GM21423 (cell line): ENCODE results near the gene APEX1.
"Not testable (repeated sequence)": the region's sequence is repeated elsewhere in the genome, so short reads cannot be mapped to it uniquely, and the experiment has no call there.

Experiments used
- ATAC-seq: cut with Tn5 transposase; IDR thresholded peaks from one replicate; pipeline ENCODE4 v1.9.1; 2021; ENCODE audit warnings: mild to moderate bottlenecking, moderate library complexity; ENCODE audit not compliant: unreplicated experiment

APEX1 gene

GRCh38 chr14:20435582-20436362 lies 19.3 kb upstream of the APEX1 start, which contains the start of gene KLHL33:
TSS of gene KLHL33 (minus strand) at chr14:20436166. CDS start at chr14:20435811, 355 bp downstream.
- no peak for ATAC-seq

- ATAC-seq: no peak
Measured at GRCh38 chr14:20436363-20436755, 18.7 kb upstream of the APEX1 start.

- ATAC-seq: no peak
Measured at GRCh38 chr14:20438664-20439063, 16.4 kb upstream of the APEX1 start.

GRCh38 chr14:20440465-20440864 lies 14.6 kb upstream of the APEX1 start:
- ATAC-seq: no peak

GRCh38 chr14:20440882-20441281 lies 14.1 kb upstream of the APEX1 start:
- no peak for ATAC-seq

- no peak for ATAC-seq
Measured at GRCh38 chr14:20441461-20441860, 13.6 kb upstream of the APEX1 start.

- not testable (repeated sequence) for ATAC-seq
Measured at GRCh38 chr14:20443650-20444049, 11.4 kb upstream of the APEX1 start.

GRCh38 chr14:20446889-20447288 lies 8.1 kb upstream of the APEX1 start:
- no peak for ATAC-seq

GRCh38 chr14:20452831-20453230 lies 2.2 kb upstream of the APEX1 start:
- ATAC-seq: not testable (repeated sequence)

GRCh38 chr14:20455355-20456300 lies 602 bp downstream of the APEX1 start:
- peak; percentile 36 for ATAC-seq

- no peak for ATAC-seq
Measured at GRCh38 chr14:20456971-20457370, 1.9 kb downstream of the APEX1 start.

- ATAC-seq: no peak
Measured at GRCh38 chr14:20458031-20458789, 3.2 kb downstream of the APEX1 start.

- peak; percentile 9 for ATAC-seq
Measured at GRCh38 chr14:20460458-20461224, 5.6 kb downstream of the APEX1 start.

GRCh38 chr14:20461225-20462141 lies 6.5 kb downstream of the APEX1 start, which contains the start of gene PIP4P1:
TSS of gene PIP4P1 (minus strand) at chr14:20461434. CDS start at chr14:20461325, 109 bp downstream.
- ATAC-seq: peak; percentile 89

GRCh38 chr14:20468764-20469241 lies 13.8 kb downstream of the APEX1 start:
- ATAC-seq: no peak

- peak; percentile 93 for ATAC-seq
Measured at GRCh38 chr14:20469242-20469889, 14.3 kb downstream of the APEX1 start, which contains the start of gene PNP. TSS of gene PNP (plus strand) at chr14:20469406. CDS start at chr14:20469525, 119 bp downstream.

- peak; percentile 31 for ATAC-seq
Measured at GRCh38 chr14:20469890-20470602, 15.0 kb downstream of the APEX1 start.

- ATAC-seq: no peak
Measured at GRCh38 chr14:20470603-20470901, 15.5 kb downstream of the APEX1 start.
